GM23248 (cell line): ENCODE results near the gene NRM.

Source experiments
- EZH2 ChIP-seq: fragments of 200-600 bp; sonication (generic); IDR thresholded peaks from 2 replicates; pipeline ENCODE4 v1.6.1; 2018; ENCODE audit warnings: antibody characterized with exemption, mild to moderate bottlenecking; ENCODE audit not compliant: insufficient read depth, poor library complexity, severe bottlenecking
- EZH2phosphoT487 ChIP-seq: fragments of 200-600 bp; sonication (generic); IDR thresholded peaks from 2 replicates; pipeline ENCODE4 v1.6.1; 2018; ENCODE audit warnings: antibody characterized with exemption, moderate library complexity, mild to moderate bottlenecking, low read depth; ENCODE audit not compliant: insufficient read depth

- TF ChIP-seq EZH2 (no peak), EZH2phosphoT487 (no peak)
These were observed 35.1 kb downstream of the NRM start for GRCh38 chr6:30655743-30656094.
